WI38 (cell line): ENCODE results near the gene KCNJ12.
"Not testable (repeated sequence)": the region's sequence is repeated elsewhere in the genome, so short reads cannot be mapped to it uniquely, and the experiment has no call there.

Experiments
- H3K4me3 ChIP-seq: 2 replicates; pipeline ENCODE4 v1.5.1; 2011; ENCODE audit warnings: low read depth, mild to moderate bottlenecking, control low read depth, low read length

KCNJ12 gene

GRCh38 chr17:21406616-21407404, 30.7 kb downstream of the KCNJ12 start:
- not testable (repeated sequence) for H3K4me3 ChIP-seq

GRCh38 chr17:21407752-21408151, 31.6 kb downstream of the KCNJ12 start:
- not testable (repeated sequence) for H3K4me3 ChIP-seq

- not testable (repeated sequence) for H3K4me3 ChIP-seq
These were observed 32.1 kb downstream of the KCNJ12 start for GRCh38 chr17:21408224-21408623.

GRCh38 chr17:21408766-21409300, 32.7 kb downstream of the KCNJ12 start:
- H3K4me3 ChIP-seq, result not testable (repeated sequence)

GRCh38 chr17:21409388-21409787, 33.2 kb downstream of the KCNJ12 start:
- not testable (repeated sequence) for H3K4me3 ChIP-seq

GRCh38 chr17:21409971-21410370, 33.8 kb downstream of the KCNJ12 start:
- not testable (repeated sequence) for H3K4me3 ChIP-seq

GRCh38 chr17:21410371-21410770, 34.2 kb downstream of the KCNJ12 start:
- not testable (repeated sequence) for H3K4me3 ChIP-seq

- H3K4me3 ChIP-seq, result not testable (repeated sequence)
These were observed 34.9 kb downstream of the KCNJ12 start for GRCh38 chr17:21410906-21411678.

GRCh38 chr17:21411679-21412205, 35.6 kb downstream of the KCNJ12 start:
- H3K4me3 ChIP-seq, result not testable (repeated sequence)

- not testable (repeated sequence) for H3K4me3 ChIP-seq
These were observed 36.1 kb downstream of the KCNJ12 start for GRCh38 chr17:21412207-21412681.

- H3K4me3 ChIP-seq, result not testable (repeated sequence)
These were observed 37.6 kb downstream of the KCNJ12 start for GRCh38 chr17:21413570-21414279.

GRCh38 chr17:21414616-21415015, 38.5 kb downstream of the KCNJ12 start:
- not testable (repeated sequence) for H3K4me3 ChIP-seq

- H3K4me3 ChIP-seq, result not testable (repeated sequence)
These were observed 39.2 kb downstream of the KCNJ12 start for GRCh38 chr17:21415166-21415990.

- not testable (repeated sequence) for H3K4me3 ChIP-seq
These were observed 40.4 kb downstream of the KCNJ12 start for GRCh38 chr17:21416471-21416981.

- H3K4me3 ChIP-seq, result not testable (repeated sequence)
These were observed 41.2 kb downstream of the KCNJ12 start for GRCh38 chr17:21417349-21417748.
